Measurements from ENCODE around the gene LSM4.

DNA sequence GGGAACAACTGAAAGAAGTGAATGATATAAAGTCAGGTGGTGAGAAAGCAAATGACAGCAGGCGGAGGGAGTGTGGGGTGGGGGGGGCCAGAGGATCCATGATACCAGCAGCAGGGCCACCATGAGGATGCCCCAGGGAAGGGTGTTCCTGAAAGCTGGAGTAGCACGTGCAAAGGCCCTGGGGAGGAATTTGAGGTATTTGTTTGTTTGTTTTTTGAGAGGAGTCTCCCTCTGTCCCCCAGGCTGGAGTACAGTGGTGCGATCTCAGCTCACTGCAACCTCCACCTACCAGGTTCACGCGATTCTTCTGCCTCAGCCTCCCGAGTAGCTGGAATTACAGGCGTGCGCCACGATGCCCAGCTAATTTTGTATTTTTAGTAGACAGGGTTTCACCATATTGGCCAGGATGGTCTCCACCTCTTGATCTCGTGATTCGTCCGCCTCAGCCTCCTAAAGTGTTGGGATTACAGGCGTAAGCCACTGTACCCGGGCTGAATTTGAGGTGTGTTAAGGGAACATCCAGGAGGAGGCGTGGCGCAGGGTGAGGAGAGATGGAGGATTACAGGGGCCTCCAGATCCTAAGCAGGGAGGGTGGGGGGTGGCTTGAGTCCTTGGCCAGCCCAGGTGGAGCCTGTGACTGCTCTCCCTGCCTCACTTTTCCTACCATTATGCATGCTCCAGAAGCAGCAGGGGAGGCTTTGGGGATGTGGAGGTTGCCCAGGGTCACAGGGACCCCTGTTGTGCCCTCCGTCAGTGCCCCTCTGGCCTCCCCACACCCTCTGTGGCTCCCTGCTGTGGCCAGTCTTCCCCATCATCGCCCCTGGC is 29.0 kb downstream of the LSM4 start:
- TF ChIP-seq, protein P1, sequence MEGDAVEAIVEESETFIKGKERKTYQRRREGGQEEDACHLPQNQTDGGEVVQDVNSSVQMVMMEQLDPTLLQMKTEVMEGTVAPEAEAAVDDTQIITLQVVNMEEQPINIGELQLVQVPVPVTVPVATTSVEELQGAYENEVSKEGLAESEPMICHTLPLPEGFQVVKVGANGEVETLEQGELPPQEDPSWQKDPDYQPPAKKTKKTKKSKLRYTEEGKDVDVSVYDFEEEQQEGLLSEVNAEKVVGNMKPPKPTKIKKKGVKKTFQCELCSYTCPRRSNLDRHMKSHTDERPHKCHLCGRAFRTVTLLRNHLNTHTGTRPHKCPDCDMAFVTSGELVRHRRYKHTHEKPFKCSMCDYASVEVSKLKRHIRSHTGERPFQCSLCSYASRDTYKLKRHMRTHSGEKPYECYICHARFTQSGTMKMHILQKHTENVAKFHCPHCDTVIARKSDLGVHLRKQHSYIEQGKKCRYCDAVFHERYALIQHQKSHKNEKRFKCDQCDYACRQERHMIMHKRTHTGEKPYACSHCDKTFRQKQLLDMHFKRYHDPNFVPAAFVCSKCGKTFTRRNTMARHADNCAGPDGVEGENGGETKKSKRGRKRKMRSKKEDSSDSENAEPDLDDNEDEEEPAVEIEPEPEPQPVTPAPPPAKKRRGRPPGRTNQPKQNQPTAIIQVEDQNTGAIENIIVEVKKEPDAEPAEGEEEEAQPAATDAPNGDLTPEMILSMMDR (IDR thresholded peaks at IDR 0.05), result no peak
- no peak for TF ChIP-seq POLR2A (IDR thresholded peaks at IDR 0.05)

All from right lobe of liver (tissue), 4 donors.